Tongue (tissue), 2 donors: Measurements from ENCODE around the gene GZMM. TPM values are rescaled to one million over a fixed set of nuclear protein-coding genes. Genes with fewer than 3 reads are reported as not detected.

ENCODE experiments used
- DNase-seq: peaks from one replicate; pipeline ENCODE4 v3.0.0-alpha.2; 2015
- total RNA-seq: library from RNA; depleted of rRNA; stranded (reverse); fragments of >200 nt; gene quantifications from one replicate; pipeline ENCODE4 v1.2.3, GENCODE V29; 2014

Gene GZMM
- total RNA-seq, 1 donor from 2014 or later: not detected

DNA sequence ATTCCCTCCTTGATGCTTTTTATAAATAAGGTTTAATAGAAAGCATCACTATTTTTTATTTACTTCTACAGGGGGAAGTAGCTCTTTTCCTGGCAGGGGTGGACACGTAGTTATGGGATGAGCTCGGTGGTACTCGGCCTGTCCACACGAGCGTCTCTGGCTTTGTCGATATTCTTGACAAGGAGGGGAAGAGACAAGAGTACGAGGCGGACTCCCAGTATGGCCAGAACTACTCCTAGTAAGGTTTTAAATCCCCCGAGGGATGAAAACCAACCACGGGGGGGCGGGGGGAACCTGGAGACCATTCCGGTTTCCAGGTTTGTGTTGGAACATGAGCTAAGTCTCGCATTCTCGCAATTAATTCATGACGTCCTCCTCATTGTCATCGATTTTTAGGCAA, 23.0 kb downstream of the GZMM start:
- DNase-seq: no peak

DNA sequence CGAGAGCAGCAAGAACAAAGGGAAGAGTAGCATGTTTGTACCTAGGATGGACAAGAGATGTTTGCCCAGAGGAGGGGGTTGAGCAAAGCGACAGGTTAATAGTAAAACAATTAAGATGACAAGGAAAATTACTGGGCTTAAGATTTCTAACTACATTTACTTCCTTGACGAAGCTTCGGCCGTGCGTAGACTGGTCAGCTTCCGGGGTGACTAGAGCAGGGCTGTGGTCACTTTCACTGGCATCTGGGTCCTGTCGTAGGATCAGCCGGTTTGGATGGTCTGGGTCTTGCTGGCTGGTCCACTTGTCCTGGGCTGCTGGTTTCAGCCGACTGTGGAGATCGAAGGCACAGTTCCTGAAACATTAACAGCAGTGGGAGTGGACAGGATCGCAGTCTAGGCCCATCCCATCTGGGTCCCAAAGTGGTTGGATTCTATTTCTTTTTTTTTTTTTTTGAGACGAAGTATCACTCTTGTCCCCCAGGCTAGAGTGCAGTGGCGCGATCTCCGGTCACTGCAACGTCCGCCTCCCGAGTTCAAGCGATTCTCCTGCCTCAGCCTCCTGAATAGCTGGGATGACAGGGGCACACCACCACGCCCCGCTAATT, 23.5 kb downstream of the GZMM start:
- DNase-seq: no peak

DNA sequence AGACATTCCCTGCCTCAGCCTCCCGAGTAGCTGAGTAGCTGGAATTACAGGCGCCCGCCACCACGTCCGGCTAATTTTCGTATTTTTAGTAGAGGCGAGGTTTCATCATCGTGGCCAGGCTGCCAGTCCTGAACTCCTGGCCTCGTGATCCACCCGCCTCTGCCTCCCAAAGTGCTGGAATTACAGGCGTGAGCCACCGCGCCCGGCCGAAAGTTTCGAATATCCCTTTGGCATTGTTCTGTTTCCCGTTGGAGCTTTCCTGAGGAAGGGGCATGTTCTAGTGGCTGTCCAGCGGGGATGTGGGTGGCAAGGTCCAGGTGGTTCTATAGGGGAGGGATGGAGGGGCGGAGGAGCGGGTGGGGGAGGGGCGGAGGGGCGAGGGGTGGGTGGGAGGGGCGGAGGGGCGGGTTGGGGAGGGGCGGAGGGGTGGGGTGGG, 26.4 kb downstream of the GZMM start:
- no peak for DNase-seq

DNA sequence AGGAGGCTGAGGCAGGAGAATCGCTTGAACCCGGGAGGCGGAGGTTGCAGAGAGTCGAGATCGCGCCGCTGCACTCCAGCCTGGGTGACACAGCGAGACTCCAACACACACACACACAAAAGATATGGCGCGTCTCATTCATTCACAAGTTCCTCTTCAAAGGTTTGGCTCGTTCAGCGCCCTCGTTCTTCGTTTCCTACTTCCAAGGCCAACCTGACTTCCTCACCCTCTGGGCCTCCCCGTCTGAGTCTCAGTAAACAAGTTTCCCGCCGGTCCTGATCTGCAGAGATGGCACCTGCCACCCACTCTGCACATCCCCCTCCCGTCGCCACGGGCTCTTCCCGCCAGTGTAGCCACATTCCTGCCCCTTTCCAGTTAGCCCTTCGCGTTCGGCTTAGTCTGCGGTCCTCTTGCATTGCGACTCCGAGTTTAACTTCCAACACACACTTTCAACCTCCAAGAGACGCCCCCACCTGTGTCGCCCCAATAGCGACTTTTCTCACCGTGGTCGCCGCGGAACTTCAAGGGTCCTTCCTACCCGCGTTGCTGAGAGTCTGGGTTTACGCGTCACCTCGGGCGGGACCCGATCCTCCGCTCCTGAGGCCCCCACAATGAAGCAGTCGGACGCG, 27.2 kb downstream of the GZMM start:
- DNase-seq: peak; percentile 50

DNA sequence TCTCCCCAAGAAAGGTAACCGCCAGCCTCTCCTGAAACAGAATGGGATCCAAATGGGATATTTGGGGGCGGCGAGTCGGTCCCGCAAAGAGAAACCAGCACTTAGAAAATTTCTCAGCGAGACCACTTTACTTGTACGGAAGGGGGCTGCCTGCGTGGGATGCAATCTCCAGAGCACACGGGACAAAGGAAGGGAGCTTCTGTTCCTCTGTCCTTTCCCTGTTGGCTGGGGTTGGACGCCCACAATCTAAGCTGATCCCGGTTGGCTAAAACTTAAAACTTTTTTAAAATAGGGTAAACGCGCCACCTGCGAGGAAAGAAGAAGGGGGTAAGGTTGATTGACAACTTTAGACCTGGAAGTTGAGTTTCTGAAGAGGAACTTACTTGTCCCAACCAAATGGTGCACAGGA, 27.7 kb downstream of the GZMM start:
- peak; percentile 45 for DNase-seq

DNA sequence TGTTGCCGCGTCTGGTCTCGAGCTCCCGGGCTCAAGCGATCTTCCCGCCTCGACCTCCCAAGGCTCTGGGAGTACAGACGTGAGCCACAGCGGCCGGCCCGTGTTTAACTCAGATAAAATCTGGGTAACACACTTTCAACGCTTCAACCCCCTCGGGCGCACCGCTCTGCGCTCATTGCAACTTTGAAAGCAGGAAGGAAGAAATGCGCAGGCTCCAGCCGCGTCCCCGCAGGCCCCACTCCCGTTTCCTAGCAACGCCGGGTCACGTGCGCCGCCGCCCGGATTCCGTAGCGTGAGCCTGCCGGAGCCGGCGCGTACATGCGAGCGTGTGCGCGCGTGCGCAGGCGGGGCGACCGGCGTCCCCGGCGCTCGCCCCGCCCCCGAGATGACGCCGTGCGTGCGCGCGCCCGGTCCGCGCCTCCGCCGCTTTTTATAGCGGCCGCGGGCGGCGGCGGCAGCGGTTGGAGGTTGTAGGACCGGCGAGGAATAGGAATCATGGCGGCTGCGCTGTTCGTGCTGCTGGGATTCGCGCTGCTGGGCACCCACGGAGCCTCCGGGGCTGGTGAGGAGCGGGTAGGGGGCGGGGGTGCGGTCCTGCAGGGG, 28.4 kb downstream of the GZMM start, which contains the start of gene BSG:
TSS of gene BSG (plus strand) at position 457 of the 603 bp plus-strand sequence. CDS start at position 496, 39 bp downstream.
- peak; percentile 99 for DNase-seq

DNA sequence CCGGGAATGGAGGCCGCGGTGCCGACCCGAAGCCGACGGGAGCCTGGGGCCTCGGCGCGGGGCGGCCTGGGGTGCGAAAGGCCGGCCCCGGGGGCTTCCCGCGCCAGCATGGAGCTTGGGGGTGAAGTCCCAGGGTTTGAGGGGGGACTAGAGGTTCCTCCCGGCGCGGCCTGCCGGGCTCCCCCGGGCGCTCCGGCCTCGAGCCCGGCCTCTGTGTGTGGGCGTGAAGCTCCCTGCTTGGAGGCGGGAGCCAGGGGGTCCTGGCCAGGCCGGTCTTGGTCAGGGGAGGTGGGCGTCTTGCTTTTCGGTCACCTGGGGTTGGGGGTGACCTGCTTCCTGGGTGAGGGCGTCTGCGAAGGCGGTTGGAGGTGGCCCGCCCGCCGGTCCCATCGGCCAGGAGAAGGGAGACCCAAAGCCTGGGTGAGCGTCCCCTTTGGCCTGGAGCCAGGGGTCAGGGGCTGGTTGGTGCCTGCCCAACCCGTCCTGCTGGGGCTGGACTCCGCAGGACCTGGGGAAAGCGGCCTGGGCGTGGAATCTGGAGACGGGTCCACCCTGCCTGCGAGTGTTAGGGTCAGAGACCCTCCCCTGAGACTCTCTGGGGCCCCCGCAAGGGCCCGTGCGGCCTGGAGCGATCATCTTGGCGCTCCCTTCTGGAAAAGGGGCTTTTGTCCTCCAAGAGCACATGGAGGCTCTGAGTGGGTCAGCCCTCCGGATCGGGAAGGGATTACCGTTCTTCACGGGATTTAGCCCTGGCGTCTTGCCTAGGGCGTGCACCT, 29.1 kb downstream of the GZMM start:
- DNase-seq: peak; percentile 80

DNA sequence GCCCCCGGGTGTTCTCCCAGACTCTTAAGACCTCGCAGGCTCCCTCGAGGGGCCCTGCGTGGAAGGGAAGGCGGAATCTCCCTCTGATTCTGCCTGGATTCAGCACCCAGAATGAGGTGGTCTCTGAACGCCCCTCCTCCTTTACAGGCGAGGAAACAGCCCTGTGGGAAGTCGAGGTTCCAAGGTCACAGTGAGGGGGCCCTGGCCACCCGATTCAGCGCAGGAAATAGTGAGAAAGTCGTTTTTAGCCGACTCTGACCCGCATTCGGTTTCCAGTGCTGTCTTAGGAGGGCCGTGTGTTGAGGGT, 29.6 kb downstream of the GZMM start:
- DNase-seq: no peak

DNA sequence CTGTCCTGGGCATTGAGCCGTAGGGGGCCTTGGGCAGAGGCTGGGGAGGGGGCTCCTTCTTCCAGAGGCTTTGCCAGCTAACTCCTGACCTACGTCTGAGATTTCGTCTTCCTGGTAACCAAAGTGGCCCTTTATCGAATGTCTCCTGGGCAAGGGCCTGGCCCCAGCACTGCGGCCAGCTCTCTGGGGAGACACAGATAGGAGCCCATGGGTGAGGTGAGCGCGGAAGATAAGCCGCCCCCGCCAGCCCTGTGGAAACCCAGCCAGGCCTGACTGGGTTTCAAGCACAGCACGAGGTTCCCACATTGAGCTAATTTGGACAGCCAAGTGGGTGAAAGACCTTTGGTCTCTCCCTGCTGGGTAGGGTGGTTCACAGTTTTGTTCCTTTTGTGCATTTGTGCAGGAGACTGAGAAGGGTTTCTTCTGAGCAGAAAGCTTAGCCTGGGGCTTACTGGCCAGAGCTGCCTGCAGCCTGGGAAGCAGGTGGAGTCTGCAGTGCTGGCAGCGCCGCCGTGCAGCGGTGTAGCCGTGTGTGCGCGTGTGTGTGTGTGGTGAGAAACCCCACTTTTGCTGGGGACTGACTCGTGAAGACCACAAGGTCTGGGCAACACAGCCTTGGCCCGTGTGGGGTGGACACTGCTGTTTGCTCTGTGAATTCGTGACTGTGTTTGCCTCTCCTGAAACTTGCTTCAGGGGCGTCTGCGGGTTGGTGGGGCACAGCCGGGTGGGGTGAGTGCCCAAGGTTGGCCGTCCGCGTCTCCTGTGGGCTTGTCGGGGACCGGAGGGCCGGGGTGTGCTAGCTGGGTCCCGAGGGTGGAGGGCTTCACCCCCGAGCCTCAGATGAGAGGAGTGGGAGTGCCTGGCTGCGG, 31.0 kb downstream of the GZMM start:
- peak; percentile 51 for DNase-seq

DNA sequence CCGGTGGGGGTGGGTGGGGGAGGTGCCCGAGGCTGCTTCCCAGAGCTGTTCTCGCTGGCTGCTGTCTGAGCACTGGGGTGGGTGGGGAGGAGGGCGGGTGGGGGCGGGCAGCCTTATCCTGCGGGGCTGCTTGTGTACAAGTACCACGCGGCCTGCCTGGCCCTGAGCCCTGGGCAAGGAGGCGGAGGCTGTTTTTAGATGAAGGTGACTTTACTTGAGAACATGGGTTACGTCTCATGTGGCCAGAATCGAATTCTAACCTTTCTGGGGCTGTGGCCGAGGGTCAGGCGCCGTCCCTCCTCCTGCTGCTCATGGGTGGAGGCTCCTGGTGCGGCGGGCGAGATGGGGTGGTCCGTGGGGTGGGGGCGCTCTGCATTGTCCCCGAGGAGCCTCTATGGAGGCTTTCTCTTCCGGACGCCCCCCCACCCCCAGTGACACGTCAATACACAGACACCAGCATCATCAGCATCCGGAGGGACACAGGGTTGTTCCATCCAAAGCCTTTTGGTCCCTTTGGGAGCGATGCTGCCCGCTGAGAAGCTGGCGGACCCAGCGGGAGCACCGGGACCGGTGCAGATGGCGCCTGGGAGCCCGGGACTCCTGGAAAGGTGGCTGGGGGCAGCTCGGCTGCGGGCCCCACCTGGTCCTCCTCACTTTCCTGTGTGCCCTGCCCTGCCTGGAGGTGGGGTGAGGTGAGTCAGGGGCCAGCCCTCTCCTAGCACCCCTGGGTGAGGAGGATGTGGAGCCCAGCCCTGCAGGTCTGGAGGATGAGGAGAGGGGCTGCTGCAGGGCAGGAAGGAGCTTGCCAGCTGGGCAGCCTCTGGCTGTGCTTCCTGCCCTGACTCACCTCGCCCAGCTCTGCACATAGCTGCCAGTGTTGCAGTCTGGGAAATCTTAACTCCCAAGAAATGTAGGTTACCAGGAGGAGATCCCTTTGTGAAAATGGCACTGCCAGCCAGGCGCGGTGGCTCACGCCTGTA, 32.0 kb downstream of the GZMM start:
- DNase-seq: peak; percentile 21

DNA sequence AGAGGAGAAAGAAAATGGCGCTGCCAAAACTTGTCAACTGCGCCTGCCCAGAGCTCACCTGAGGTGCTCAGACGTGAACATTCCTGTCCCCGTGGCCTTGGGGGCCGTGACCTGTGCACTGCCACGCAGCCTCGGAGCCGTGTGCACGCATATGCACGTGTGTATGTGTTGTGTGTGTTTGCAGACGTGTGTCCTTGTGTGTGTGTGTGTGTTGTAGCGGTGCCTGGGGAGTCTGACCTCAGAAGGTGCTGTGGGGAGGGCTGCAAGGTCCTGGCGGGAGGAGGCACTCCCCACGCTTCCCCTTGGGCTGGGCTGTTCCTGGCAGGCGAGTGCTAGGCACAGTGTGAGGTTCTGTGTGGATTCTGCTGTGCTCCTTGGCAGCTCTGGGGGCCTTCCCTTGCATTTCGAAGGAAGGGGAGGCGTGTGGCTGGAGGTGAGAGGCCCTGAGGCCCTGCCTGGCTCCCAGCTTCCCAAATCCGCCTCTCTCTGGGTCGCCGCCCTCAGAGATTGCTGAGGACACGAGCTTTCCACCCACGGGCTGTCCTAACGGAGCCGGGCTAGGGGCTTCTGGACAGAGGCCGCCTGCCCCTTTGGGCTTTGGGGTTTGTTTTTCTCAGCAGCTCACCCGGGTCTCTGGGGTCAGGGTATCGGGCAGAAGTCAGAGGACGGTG, 33.0 kb downstream of the GZMM start:
- DNase-seq: no peak

DNA sequence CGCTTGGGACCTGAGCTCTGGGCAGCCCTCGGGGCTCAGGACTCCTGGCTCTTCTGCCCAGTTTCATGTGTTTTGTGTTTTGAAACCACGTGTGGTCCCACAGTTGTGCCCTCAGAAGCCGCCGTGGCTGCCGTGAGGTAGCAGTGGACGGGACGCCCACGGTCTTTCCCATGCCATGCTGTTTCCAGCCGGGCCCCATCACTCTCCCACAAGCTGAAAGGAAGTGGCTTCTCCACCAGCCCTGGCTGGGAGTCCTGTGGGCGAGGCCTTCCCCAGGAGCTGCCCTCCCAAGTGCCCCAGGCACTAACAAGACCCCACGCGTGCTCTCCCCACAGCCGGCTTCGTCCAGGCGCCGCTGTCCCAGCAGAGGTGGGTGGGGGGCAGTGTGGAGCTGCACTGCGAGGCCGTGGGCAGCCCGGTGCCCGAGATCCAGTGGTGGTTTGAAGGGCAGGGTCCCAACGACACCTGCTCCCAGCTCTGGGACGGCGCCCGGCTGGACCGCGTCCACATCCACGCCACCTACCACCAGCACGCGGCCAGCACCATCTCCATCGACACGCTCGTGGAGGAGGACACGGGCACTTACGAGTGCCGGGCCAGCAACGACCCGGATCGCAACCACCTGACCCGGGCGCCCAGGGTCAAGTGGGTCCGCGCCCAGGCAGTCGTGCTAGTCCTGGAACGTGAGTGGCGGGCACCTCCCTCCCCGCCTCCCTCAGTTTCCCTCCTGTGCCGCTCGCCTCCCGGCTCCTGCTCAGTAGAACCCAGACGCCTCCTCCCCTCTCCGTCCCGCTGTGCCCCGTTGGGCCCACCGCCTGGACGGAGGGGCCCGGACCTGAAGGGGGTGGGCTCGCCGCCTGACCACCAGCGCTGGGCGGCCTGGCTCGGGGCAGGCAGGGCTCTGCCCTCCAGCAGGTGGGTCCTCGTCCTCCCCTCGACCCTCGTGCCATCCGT, 33.9 kb downstream of the GZMM start:
- DNase-seq: no peak

DNA sequence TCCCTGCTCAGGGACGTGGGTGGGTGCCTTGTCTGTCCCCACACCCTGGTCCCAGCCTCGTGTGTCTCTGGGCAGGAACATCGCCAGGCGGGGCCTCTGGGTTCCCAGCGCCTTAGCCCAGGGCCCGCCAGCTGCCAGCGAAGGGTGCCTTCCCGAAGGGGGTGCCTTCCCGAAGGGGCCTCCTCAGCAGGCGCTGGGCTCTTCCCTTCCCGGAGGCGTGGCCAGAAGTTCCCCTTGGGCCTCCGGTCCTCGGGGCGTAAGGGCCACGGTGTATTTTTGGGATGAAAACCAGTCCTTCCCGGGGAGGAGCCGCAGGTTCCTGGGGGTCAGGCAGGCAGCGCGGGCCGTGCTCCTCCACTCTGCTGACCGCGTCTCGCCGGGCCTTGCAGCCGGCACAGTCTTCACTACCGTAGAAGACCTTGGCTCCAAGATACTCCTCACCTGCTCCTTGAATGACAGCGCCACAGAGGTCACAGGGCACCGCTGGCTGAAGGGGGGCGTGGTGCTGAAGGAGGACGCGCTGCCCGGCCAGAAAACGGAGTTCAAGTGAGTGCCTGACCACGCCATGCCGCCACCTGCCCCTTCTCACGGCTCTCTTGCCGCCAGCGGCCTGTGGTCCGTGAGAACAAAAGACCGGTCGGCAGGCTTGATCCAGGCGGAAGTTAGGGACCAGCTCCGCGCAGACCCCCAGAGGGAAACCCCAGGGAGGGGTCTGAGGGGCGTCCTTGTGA, 35.4 kb downstream of the GZMM start:
- DNase-seq: no peak

DNA sequence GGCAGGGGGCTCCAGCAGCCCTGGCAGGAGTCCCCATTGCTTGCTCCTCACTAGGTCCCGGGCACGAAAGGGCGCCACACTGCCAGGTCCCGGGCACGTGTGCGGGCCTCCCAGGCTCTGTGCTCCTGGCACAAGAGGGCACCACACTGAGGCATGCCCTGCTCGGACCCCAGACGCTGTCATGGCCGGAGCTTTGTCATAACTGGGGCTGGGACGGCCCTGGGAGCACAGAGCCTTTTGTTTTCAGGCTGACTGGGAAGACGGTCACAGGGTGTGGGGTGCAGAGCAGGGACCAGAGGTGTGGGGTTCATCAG, 35.9 kb downstream of the GZMM start:
- no peak for DNase-seq

DNA sequence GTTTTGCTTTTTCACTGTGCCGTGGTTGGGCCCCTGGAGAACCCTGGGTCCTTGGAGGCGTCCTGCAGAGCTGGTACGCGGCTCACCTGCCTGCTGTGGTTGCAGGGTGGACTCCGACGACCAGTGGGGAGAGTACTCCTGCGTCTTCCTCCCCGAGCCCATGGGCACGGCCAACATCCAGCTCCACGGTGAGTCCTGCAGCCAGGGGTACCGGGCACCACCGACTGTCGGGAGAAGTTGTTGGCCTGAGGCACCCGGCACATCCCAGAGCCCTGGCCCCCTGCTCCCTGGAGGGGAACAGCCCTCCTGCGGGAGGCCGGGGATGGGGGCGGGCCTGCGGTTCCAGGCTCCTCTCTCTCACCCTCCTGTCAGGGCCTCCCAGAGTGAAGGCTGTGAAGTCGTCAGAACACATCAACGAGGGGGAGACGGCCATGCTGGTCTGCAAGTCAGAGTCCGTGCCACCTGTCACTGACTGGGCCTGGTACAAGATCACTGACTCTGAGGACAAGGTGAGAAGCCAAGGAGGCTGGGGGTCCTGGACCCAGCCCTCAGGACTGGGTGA, 36.5 kb downstream of the GZMM start:
- DNase-seq: no peak

DNA sequence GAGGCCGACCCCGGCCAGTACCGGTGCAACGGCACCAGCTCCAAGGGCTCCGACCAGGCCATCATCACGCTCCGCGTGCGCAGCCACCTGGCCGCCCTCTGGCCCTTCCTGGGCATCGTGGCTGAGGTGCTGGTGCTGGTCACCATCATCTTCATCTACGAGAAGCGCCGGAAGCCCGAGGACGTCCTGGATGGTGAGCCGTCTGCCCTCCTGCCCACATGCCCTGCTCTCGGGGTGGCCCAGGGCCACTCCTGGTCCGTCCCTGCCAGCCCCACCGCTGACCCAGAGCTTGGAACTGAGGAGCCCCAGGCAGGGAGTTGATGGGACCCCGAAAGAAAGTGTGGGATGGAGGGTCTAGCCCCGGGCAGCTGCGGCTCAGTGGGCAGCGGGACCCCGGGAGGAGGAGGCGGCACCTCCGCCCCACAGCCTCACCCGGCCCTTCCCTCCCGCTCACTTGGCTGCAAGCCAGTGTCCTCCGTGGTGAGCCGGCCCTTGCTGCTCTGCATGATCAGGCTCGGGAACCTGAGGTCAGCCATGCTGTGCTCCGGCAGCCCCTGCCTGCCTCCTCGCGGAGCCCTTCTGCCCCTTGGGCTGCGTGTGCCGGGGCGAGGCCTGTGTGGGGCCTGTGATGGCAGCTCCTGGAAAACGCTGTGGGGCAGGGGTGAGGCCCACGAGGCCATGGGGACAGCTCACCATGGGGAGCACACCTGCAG, 37.7 kb downstream of the GZMM start:
- no peak for DNase-seq

DNA sequence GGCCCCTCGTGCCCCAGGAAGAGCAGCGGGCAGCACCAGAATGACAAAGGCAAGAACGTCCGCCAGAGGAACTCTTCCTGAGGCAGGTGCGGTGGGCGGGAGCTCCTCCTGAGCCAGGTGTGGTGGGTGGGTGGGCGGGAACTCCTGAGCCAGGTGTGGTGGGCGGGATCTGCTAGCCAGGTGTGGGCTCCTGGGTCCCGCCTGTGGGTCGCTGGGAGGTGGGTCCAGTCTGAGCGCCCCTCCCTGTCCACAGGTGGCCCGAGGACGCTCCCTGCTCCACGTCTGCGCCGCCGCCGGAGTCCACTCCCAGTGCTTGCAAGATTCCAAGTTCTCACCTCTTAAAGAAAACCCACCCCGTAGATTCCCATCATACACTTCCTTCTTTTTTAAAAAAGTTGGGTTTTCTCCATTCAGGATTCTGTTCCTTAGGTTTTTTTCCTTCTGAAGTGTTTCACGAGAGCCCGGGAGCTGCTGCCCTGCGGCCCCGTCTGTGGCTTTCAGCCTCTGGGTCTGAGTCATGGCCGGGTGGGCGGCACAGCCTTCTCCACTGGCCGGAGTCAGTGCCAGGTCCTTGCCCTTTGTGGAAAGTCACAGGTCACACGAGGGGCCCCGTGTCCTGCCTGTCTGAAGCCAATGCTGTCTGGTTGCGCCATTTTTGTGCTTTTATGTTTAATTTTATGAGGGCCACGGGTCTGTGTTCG, 38.8 kb downstream of the GZMM start:
- DNase-seq: no peak
